Left ventricle myocardium inferior (tissue), 1 donor: Measurements from ENCODE around the gene ELMO1. TPM values are rescaled to one million over a fixed set of nuclear protein-coding genes. Genes with fewer than 3 reads are reported as not detected.

Experiments used
- DNase-seq: peaks from one replicate; pipeline ENCODE4 v3.0.0-alpha.2; 2020
- H3K27ac ChIP-seq: fragments of 200-600 bp; replicated peaks from 2 replicates; pipeline ENCODE4 v1.8.0; 2021
- H3K27me3 ChIP-seq: fragments of 200-600 bp; 2 replicates; pipeline ENCODE4 v1.8.0; 2021; ENCODE audit warnings: low read depth
- H3K36me3 ChIP-seq: fragments of 200-600 bp; 2 replicates; pipeline ENCODE4 v1.8.0; 2021
- H3K4me1 ChIP-seq: fragments of 200-600 bp; 2 replicates; pipeline ENCODE4 v1.8.0; 2021
- H3K4me3 ChIP-seq: fragments of 200-600 bp; 2 replicates; pipeline ENCODE4 v1.8.0; 2021; ENCODE audit warnings: mild to moderate bottlenecking, moderate library complexity
- H3K9me3 ChIP-seq: fragments of 200-600 bp; replicated peaks from 2 replicates; pipeline ENCODE4 v1.8.0; 2021
- CTCF ChIP-seq: fragments of 200-600 bp; IDR thresholded peaks from 2 replicates; pipeline ENCODE4 v1.8.0; 2021; ENCODE audit warnings: antibody characterized with exemption, mild to moderate bottlenecking, borderline replicate concordance
- intact Hi-C: fragments of 100-400 bp; cut with micrococcal nuclease; formaldehyde crosslinking; loops from one replicate; pipeline ENCODE4 v1.11.0; 2022
- total RNA-seq: library from RNA; stranded (reverse); fragmentation: NEBNext Ultra II Directional; extraction: Animal tissue kit (Norgen Biotek cat#: 25700); gene quantifications from one replicate; pipeline ENCODE4 v1.2.1, GENCODE V29; 2021
- donor health status: DM: no; HTN: yes; CAD: no; lungs with severe emphysema.

The ELMO1 gene
- total RNA-seq, 1 donor from 2014 or later: 10.0 TPM

- intact Hi-C loops: no loop called here
- Histone ChIP-seq H3K36me3 (peaks cover 8% of the 10 kb centered on the region), H3K27ac (peak overlapping the region; percentile 81), H3K4me3 (no peak overlapping the region), H3K4me1 (peaks cover 41% of the 10 kb centered on the region), H3K27me3 (no peaks in the 10 kb centered on the region), H3K9me3 (peaks cover 5% of the 10 kb centered on the region)
- no peak for TF ChIP-seq CTCF
- DNase-seq: no peak
These were observed 239.5 kb downstream of the ELMO1 start for GRCh38 chr7:37209195-37209594.

GRCh38 chr7:37208528-37208927 lies 240.1 kb downstream of the ELMO1 start:
- no peak overlapping the region for H3K4me3 ChIP-seq
- no peaks in the 10 kb centered on the region for H3K27me3 ChIP-seq
- peaks cover 12% of the 10 kb centered on the region for H3K9me3 ChIP-seq
- intact Hi-C loops: no loop called here
- DNase-seq: peak; percentile 44
- peaks cover 41% of the 10 kb centered on the region for H3K4me1 ChIP-seq
- H3K36me3 ChIP-seq: peaks cover 14% of the 10 kb centered on the region
- peak overlapping the region; percentile 81 for H3K27ac ChIP-seq
- TF ChIP-seq CTCF: peak; percentile 69

- Histone ChIP-seq H3K36me3 (peaks cover 14% of the 10 kb centered on the region), H3K4me1 (peaks cover 30% of the 10 kb centered on the region)
These were observed 242.5 kb downstream of the ELMO1 start for GRCh38 chr7:37206192-37206591.

GRCh38 chr7:37205451-37205850 lies 243.2 kb downstream of the ELMO1 start:
- Histone ChIP-seq H3K36me3 (peaks cover 14% of the 10 kb centered on the region), H3K27ac (no peak overlapping the region), H3K9me3 (peaks cover 18% of the 10 kb centered on the region), H3K27me3 (no peaks in the 10 kb centered on the region), H3K4me3 (no peak overlapping the region), H3K4me1 (peaks cover 34% of the 10 kb centered on the region)
- TF ChIP-seq CTCF: no peak
- DNase-seq: no peak
- intact Hi-C loops: no loop called here

More at GRCh38 chr7:37206192-37206591, 242.5 kb downstream of the ELMO1 start:
- no peak overlapping the region for H3K4me3 ChIP-seq
- peaks cover 18% of the 10 kb centered on the region for H3K9me3 ChIP-seq
- H3K27ac ChIP-seq: no peak overlapping the region
- no peaks in the 10 kb centered on the region for H3K27me3 ChIP-seq
- intact Hi-C loops: no loop called here
- no peak for DNase-seq
- no peak for TF ChIP-seq CTCF

GRCh38 chr7:37201876-37202198 lies 246.8 kb downstream of the ELMO1 start:
- intact Hi-C loops: no loop called here
- DNase-seq: no peak
- no peak for TF ChIP-seq CTCF
- no peaks in the 10 kb centered on the region for H3K27me3 ChIP-seq
- H3K27ac ChIP-seq: peak overlapping the region; percentile 85
- peaks cover 41% of the 10 kb centered on the region for H3K4me1 ChIP-seq
- H3K9me3 ChIP-seq: peaks cover 18% of the 10 kb centered on the region
- peaks cover 14% of the 10 kb centered on the region for H3K36me3 ChIP-seq
- no peak overlapping the region for H3K4me3 ChIP-seq
